Measurements from ENCODE around the gene SNAI3. TPM values are rescaled to one million over a fixed set of nuclear protein-coding genes. Genes with fewer than 3 reads are reported as not detected.

SNAI3 gene
- total and polyA plus RNA-seq, 2 of the 8 experiments (the other 6 are each of a cell fraction or from before 2014, with no cell fraction given) = 8.5 to 13.3 TPM

DNA sequence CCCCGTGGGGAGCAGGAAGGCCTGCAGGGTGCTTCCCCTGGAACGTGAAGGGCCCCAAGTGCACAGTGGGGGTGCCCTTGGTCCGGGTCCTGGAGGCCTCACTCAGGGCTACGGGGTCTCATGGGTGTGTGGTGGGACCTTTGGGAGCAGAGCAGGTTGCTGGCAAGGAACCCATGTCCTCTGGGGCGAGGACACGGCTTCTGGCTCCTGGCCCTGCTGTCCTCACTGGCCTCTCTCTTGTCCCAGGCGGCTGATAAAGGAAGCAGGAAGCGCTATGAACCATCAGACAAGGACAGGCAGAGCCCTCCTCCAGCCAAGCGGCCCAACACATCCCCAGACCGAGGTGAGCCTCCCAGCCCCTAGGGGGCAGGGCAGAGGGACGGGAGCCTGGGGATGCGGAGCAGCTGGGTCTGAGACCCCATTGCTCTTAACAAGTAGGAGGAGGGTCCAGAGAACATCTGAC, 57.8 kb downstream of the SNAI3 start:
- H3K36me3 ChIP-seq (ENCODE audit: control insufficient read depth in 2 of 4, insufficient read depth in 4 of 4, low read length in 3 of 4) = peaks cover 7 to 36% (median 16%) of the 10 kb centered on the region in 4 experiments
- H3K9ac ChIP-seq (replicated peaks in 1 of 4; ENCODE audit: extremely low read depth in 1 of 4, low read depth in 3 of 4, low read length in 3 of 4) = peak overlapping the region in 1 of 4 experiments; percentile 29; a peak in 1 of 7 replicates
- H3K23me2 ChIP-seq (ENCODE audit: low read depth, low read length) = no peaks in the 10 kb centered on the region
- WGBS, 2 experiments (ENCODE audit: extremely low coverage in 1 of 2, insufficient coverage in 1 of 2, insufficient read length in 1 of 2, insufficient replicate concordance in 2 of 2, low coverage in 1 of 2, low lambda C conversion rate in 2 of 2, missing lambda C conversion rate in 1 of 2) = 69% methylated on average over 12 of the region's 12 CpGs; no CpG with 5 or more reads in 1 of the 2 experiments
- ChIA-PET CTCF (ENCODE audit: partially characterized antibody) (interaction anchor here (0.7 to 11.2 kb wide), 11 partner anchors 9 to 108 kb away, joined by 3 to 89 read pairs (median 4); partner anchors contain the start of gene IL17C), POLR2A (ENCODE audit: partially characterized antibody) (interaction anchor here (1.6 kb wide), 1 partner anchor 18 kb away, joined by 5 read pairs; no protein-coding TSS in a partner anchor)
- no peak overlapping the region for H4K8ac ChIP-seq (ENCODE audit: extremely low read depth, insufficient read depth, low read length)
- no peak overlapping the region for H4K5ac ChIP-seq (ENCODE audit: insufficient read length, low read depth, low read length)
- no peaks in the 10 kb centered on the region; the same call in 1 of the 2 replicates for H3K79me1 ChIP-seq (ENCODE audit: low read depth, low read length)
- H3K27me3 ChIP-seq (replicated peaks in 1 of 4; ENCODE audit: control insufficient read depth in 3 of 4, extremely low read depth in 1 of 4, insufficient read depth in 3 of 4, low read length in 3 of 4) = no peaks in the 10 kb centered on the region
- H2BK5ac ChIP-seq (ENCODE audit: low read depth, low read length) = 0 out of 2 replicates have a peak overlapping the region, but pooled peaks have one; percentile 56
- H3K79me2 ChIP-seq (ENCODE audit: control insufficient read depth in 1 of 2, insufficient read depth in 2 of 2, low read length in 2 of 2) = no peaks in the 10 kb centered on the region
- no peak overlapping the region for H2AFZ ChIP-seq (ENCODE audit: low read length)
- H4K20me1 ChIP-seq (replicated peaks in 1 of 2; ENCODE audit: control insufficient read depth in 1 of 2, insufficient read depth in 2 of 2, low read length in 2 of 2) = peaks cover 2 to 12% of the 10 kb centered on the region in 2 experiments
- H3K23ac ChIP-seq (ENCODE audit: insufficient read length) = no peak overlapping the region
- no peak overlapping the region for H2AK5ac ChIP-seq (ENCODE audit: low read depth, low read length)
- no peak overlapping the region for H3K56ac ChIP-seq (replicated peaks; ENCODE audit: insufficient read length, low read depth, low read length)
- no peak overlapping the region for H2BK120ac ChIP-seq (replicated peaks; ENCODE audit: low read depth, low read length)
- H3K4me3 ChIP-seq (ENCODE audit: extremely low read depth in 1 of 4, insufficient read depth in 2 of 4, low read depth in 3 of 4, low read length in 4 of 4) = no peak overlapping the region
- H2BK20ac ChIP-seq (ENCODE audit: low read length) = no peak overlapping the region
- no peak overlapping the region for H3K4me2 ChIP-seq (ENCODE audit: insufficient read depth in 1 of 2, low read depth in 2 of 2, low read length in 2 of 2)
- peaks cover 0 to 10% (median 3%) of the 10 kb centered on the region in 4 experiments; a peak in 5 of 7 replicates for H3K4me1 ChIP-seq (replicated peaks in 1 of 4; ENCODE audit: control insufficient read depth in 3 of 4, insufficient read depth in 4 of 4, low read length in 3 of 4)
- H3K4ac ChIP-seq (replicated peaks; ENCODE audit: insufficient read length, low read depth, low read length) = no peak overlapping the region
- H3K9me3 ChIP-seq (ENCODE audit: insufficient read depth in 2 of 2, low read depth in 1 of 2, low read length in 1 of 2) = no peaks in the 10 kb centered on the region
- H2BK15ac ChIP-seq (ENCODE audit: low read length) = no peak overlapping the region
- H2BK12ac ChIP-seq (ENCODE audit: low read depth, low read length) = no peak overlapping the region
- FAIRE-seq = peak; percentile 79
- no peak overlapping the region for H3K18ac ChIP-seq (ENCODE audit: extremely low read depth, low read length)
- peak overlapping the region; percentile 43; the same call in 1 of the 2 replicates for H3K27ac ChIP-seq (ENCODE audit: low read depth, low read length)
- H3K14ac ChIP-seq (ENCODE audit: insufficient read length) = no peak overlapping the region
- H4K91ac ChIP-seq (replicated peaks; ENCODE audit: insufficient read length, low read length) = no peak overlapping the region
- DNase-seq (ENCODE audit: low read depth in 1 of 2, low spot score in 2 of 2) = peak; percentile 54 to 86
- TF ChIP-seq JUN (IDR thresholded peaks at IDR 0.05; ENCODE audit: low read depth, low read length) = no peak
- TF ChIP-seq NRF1 (IDR thresholded peaks at IDR 0.05; ENCODE audit: low read depth, low read length) = no peak
- TF ChIP-seq, protein P1, sequence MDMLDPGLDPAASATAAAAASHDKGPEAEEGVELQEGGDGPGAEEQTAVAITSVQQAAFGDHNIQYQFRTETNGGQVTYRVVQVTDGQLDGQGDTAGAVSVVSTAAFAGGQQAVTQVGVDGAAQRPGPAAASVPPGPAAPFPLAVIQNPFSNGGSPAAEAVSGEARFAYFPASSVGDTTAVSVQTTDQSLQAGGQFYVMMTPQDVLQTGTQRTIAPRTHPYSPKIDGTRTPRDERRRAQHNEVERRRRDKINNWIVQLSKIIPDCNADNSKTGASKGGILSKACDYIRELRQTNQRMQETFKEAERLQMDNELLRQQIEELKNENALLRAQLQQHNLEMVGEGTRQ (IDR thresholded peaks at IDR 0.05; ENCODE audit: low read length) = no peak
- no peak for TF ChIP-seq CREB1 (IDR thresholded peaks at IDR 0.05)
- peak; percentile 28 to 55; a peak in 3 of 4 replicates for TF ChIP-seq RAD21 (IDR thresholded peaks at IDR 0.05 in 1 of 2, conservative IDR thresholded peaks at IDR 0.05 in 1 of 2; ENCODE audit: low read depth in 2 of 2, low read length in 2 of 2)
- no peak for TF ChIP-seq BRCA1 (IDR thresholded peaks at IDR 0.05; ENCODE audit: low read depth, low read length)
- peak; percentile 37; the same call in 1 of the 2 replicates for TF ChIP-seq GABPA (IDR thresholded peaks at IDR 0.05; ENCODE audit: borderline replicate concordance, insufficient read depth, low read length)
- TF ChIP-seq SIN3A (conservative IDR thresholded peaks at IDR 0.05 in 1 of 2, IDR thresholded peaks at IDR 0.05 in 1 of 2; ENCODE audit: low read depth in 1 of 2, low read length in 2 of 2) = 0 out of 4 replicates have a peak, but pooled peaks of 1 of the 2 experiments have one; percentile 28
- TF ChIP-seq, protein P2, sequence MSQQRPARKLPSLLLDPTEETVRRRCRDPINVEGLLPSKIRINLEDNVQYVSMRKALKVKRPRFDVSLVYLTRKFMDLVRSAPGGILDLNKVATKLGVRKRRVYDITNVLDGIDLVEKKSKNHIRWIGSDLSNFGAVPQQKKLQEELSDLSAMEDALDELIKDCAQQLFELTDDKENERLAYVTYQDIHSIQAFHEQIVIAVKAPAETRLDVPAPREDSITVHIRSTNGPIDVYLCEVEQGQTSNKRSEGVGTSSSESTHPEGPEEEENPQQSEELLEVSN (IDR thresholded peaks at IDR 0.05) = no peak
- no peak for TF ChIP-seq BACH1 (IDR thresholded peaks at IDR 0.05; ENCODE audit: low read length)

Measured in H1 (cell line).